Esophagus muscularis mucosa (tissue), 4 donors: ENCODE measurements around the gene GPA33.

ENCODE experiments used
- EP300 ChIP-seq: sonication (generic); formaldehyde crosslinking; IDR thresholded peaks from one replicate; pipeline ENCODE4 v1.6.1; 2017; ENCODE audit warnings: antibody characterized with exemption
- POLR2AphosphoS5 ChIP-seq, 2 donors: sonication (generic); formaldehyde crosslinking; IDR thresholded peaks; one replicate each; pipeline ENCODE4 v1.6.1; 2017; ENCODE audit warnings: antibody characterized with exemption in 2 of 2
- TF ChIP-seq, protein P1 (sequence below), 3 experiments: fragments of 200-600 bp in 2 of 3; fragments of 450-650 bp in 1 of 3; sonication (generic) in 2 of 3; IDR thresholded peaks; one replicate each; pipeline ENCODE4 v1.5.1; 2017 to 2019; ENCODE audit warnings: antibody characterized with exemption in 3 of 3, mild to moderate bottlenecking in 2 of 3, moderate library complexity in 1 of 3

DNA sequence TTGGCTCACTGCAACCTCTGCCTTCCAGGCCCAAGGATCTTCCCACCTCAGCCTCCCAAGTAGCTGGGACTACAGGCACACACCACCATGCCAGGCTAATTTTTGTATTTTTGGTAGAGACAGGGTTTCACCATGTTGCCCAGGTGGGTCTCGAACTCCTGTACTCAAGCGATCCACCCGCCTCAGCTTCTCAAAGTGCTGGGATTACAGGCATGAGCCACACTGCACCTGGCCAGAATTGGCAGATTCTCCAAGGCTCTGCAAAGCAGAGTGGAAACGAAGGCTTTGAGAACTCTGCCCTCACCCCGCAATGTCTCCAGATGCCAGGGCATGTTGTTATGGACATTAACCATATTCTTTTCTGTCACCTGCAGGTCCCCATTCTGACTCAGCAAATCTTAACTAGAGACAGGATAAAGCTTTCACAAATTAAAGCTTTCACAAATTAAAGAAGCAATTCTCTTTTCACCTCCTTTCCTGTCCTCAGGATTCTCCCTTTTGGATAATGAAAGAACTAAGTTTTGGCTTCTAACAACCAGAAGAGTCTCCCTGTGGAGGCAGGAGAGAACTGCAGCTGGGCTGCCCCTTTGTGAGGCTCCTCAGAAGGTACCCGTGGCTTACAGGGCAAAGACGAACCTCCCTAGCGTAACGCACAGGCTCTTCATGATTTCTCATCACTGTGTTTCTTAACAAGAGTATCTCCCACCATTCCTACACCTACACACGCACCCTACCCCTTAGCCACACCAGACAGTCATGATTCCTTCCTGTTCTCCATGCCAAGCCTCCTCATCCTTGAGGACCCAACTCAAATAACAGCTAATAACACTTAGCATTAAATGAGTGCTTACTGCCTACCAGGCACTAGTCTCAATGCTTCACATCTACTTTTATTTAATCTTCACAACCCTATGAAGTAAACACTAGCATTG lies 29.8 kb downstream of the GPA33 start:
- TF ChIP-seq, protein P1, sequence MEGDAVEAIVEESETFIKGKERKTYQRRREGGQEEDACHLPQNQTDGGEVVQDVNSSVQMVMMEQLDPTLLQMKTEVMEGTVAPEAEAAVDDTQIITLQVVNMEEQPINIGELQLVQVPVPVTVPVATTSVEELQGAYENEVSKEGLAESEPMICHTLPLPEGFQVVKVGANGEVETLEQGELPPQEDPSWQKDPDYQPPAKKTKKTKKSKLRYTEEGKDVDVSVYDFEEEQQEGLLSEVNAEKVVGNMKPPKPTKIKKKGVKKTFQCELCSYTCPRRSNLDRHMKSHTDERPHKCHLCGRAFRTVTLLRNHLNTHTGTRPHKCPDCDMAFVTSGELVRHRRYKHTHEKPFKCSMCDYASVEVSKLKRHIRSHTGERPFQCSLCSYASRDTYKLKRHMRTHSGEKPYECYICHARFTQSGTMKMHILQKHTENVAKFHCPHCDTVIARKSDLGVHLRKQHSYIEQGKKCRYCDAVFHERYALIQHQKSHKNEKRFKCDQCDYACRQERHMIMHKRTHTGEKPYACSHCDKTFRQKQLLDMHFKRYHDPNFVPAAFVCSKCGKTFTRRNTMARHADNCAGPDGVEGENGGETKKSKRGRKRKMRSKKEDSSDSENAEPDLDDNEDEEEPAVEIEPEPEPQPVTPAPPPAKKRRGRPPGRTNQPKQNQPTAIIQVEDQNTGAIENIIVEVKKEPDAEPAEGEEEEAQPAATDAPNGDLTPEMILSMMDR (IDR thresholded peaks at IDR 0.05), result no peak
- no peak for TF ChIP-seq POLR2AphosphoS5 (IDR thresholded peaks at IDR 0.05)
- TF ChIP-seq EP300, result no peak
